ENCODE measurements around the gene MPRIP.
"Not testable (repeated sequence)": the region's sequence is repeated elsewhere in the genome, so short reads cannot be mapped to it uniquely, and the experiment has no call there.

The MPRIP gene

GRCh38 chr17:17011043-17011907, 31.0 kb upstream of the MPRIP start:
- not testable (repeated sequence) for DNase-seq (ENCODE audit: low read depth in 1 of 2, low spot score in 1 of 2)

GRCh38 chr17:17013828-17014747, 28.2 kb upstream of the MPRIP start:
- not testable (repeated sequence) for DNase-seq (ENCODE audit: low read depth in 1 of 2, low spot score in 1 of 2)

- not testable (repeated sequence) for DNase-seq (ENCODE audit: low read depth in 1 of 2, low spot score in 1 of 2)
Measured at GRCh38 chr17:17014748-17015124, 27.5 kb upstream of the MPRIP start.

- no peak for DNase-seq (ENCODE audit: low read depth in 1 of 2, low spot score in 1 of 2)
Measured at GRCh38 chr17:17015230-17015629, 27.0 kb upstream of the MPRIP start.

- peak in 1 of 2 donors; percentile 12 for DNase-seq (ENCODE audit: low read depth in 1 of 2, low spot score in 1 of 2)
Measured at GRCh38 chr17:17016199-17017197, 25.8 kb upstream of the MPRIP start.

- no peak for DNase-seq (ENCODE audit: low read depth in 1 of 2, low spot score in 1 of 2)
Measured at GRCh38 chr17:17017343-17018014, 24.8 kb upstream of the MPRIP start.

GRCh38 chr17:17018021-17018441, 24.2 kb upstream of the MPRIP start:
- no peak for DNase-seq (ENCODE audit: low read depth in 1 of 2, low spot score in 1 of 2)

- no peak for DNase-seq (ENCODE audit: low read depth in 1 of 2, low spot score in 1 of 2)
Measured at GRCh38 chr17:17018612-17019429, 23.4 kb upstream of the MPRIP start.

- no peak for DNase-seq (ENCODE audit: low read depth in 1 of 2, low spot score in 1 of 2)
Measured at GRCh38 chr17:17019430-17019762, 22.9 kb upstream of the MPRIP start.

GRCh38 chr17:17019891-17020456, 22.3 kb upstream of the MPRIP start:
- DNase-seq (ENCODE audit: low read depth in 1 of 2, low spot score in 1 of 2): no peak

- no peak for DNase-seq (ENCODE audit: low read depth in 1 of 2, low spot score in 1 of 2)
Measured at GRCh38 chr17:17020821-17021193, 21.4 kb upstream of the MPRIP start.

- DNase-seq (ENCODE audit: low read depth in 1 of 2, low spot score in 1 of 2): no peak
Measured at GRCh38 chr17:17021194-17021863, 20.9 kb upstream of the MPRIP start.

- DNase-seq (ENCODE audit: low read depth in 1 of 2, low spot score in 1 of 2): no peak
Measured at GRCh38 chr17:17022011-17022410, 20.2 kb upstream of the MPRIP start.

GRCh38 chr17:17022456-17022855, 19.8 kb upstream of the MPRIP start:
- DNase-seq (ENCODE audit: low read depth in 1 of 2, low spot score in 1 of 2): no peak

- DNase-seq (ENCODE audit: low read depth in 1 of 2, low spot score in 1 of 2): no peak
Measured at GRCh38 chr17:17024778-17025300, 17.4 kb upstream of the MPRIP start.

- DNase-seq (ENCODE audit: low read depth in 1 of 2, low spot score in 1 of 2): no peak
Measured at GRCh38 chr17:17025621-17026020, 16.6 kb upstream of the MPRIP start.

GRCh38 chr17:17026163-17026562, 16.1 kb upstream of the MPRIP start:
- no peak for DNase-seq (ENCODE audit: low read depth in 1 of 2, low spot score in 1 of 2)

GRCh38 chr17:17027442-17028058, 14.7 kb upstream of the MPRIP start:
- DNase-seq (ENCODE audit: low read depth in 1 of 2, low spot score in 1 of 2): no peak

All from activated CD4-positive, alpha-beta T cell treated with anti-CD3 and anti-CD28 coated beads, Interleukin-2, amount 50 U/mL, for 24 hours (primary cell).